Type B pancreatic cell (in vitro differentiated cells): ENCODE results near the gene TMBIM1. TPM values are rescaled to one million over a fixed set of nuclear protein-coding genes. Genes with fewer than 3 reads are reported as not detected.

ENCODE experiments used
- DNase-seq: peaks from one replicate; pipeline ENCODE4 v3.0.0; 2021; ENCODE audit warnings: mixed read lengths; ENCODE audit not compliant: unreplicated experiment; ENCODE audit errors: extremely low spot score
- H3K27ac Mint-ChIP-seq: 2 replicates; pipeline ENCODE4 v1.8.0; 2021; ENCODE audit warnings: mild to moderate bottlenecking, mixed read lengths
- H3K27me3 Mint-ChIP-seq: 2 replicates; pipeline ENCODE4 v1.8.0; 2021; ENCODE audit warnings: mixed read lengths
- H3K36me3 Mint-ChIP-seq: 2 replicates; pipeline ENCODE4 v1.8.0; 2021; ENCODE audit warnings: mixed read lengths
- H3K4me1 Mint-ChIP-seq: one replicate; pipeline ENCODE4 v1.8.0; 2021; ENCODE audit warnings: mixed read lengths; ENCODE audit not compliant: unreplicated experiment
- H3K4me3 Mint-ChIP-seq: 2 replicates; pipeline ENCODE4 v1.8.0; 2021; ENCODE audit warnings: mild to moderate bottlenecking, mixed read lengths
- H3K9me3 Mint-ChIP-seq: 2 replicates; pipeline ENCODE4 v1.8.0; 2021; ENCODE audit warnings: mixed read lengths
- total RNA-seq: library from RNA; stranded (reverse); gene quantifications from 2 replicates; pipeline ENCODE4 v1.2.1, GENCODE V29; 2021; ENCODE audit warnings: low replicate concordance
- TF ChIP-seq, protein P1 (sequence below): fragments of 200-600 bp; sonication (generic); conservative IDR thresholded peaks from 2 replicates; pipeline ENCODE4 v1.5.0; 2021; ENCODE audit warnings: antibody characterized with exemption, mild to moderate bottlenecking

TMBIM1 gene
- total RNA-seq, 1 donor from 2014 or later: 94.5 TPM

- TF ChIP-seq, protein P1, sequence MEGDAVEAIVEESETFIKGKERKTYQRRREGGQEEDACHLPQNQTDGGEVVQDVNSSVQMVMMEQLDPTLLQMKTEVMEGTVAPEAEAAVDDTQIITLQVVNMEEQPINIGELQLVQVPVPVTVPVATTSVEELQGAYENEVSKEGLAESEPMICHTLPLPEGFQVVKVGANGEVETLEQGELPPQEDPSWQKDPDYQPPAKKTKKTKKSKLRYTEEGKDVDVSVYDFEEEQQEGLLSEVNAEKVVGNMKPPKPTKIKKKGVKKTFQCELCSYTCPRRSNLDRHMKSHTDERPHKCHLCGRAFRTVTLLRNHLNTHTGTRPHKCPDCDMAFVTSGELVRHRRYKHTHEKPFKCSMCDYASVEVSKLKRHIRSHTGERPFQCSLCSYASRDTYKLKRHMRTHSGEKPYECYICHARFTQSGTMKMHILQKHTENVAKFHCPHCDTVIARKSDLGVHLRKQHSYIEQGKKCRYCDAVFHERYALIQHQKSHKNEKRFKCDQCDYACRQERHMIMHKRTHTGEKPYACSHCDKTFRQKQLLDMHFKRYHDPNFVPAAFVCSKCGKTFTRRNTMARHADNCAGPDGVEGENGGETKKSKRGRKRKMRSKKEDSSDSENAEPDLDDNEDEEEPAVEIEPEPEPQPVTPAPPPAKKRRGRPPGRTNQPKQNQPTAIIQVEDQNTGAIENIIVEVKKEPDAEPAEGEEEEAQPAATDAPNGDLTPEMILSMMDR: no peak
- DNase-seq: no peak
- Mint-ChIP-seq H3K27ac (peak overlapping the region; percentile 67), H3K36me3 (peaks cover 15% of the 10 kb centered on the region), H3K4me3 (no peak overlapping the region), H3K9me3 (no peaks in the 10 kb centered on the region), H3K27me3 (no peaks in the 10 kb centered on the region), H3K4me1 (peaks cover 12% of the 10 kb centered on the region)
Observed at GRCh38 chr2:218278531-218279360, 13.6 kb downstream of the TMBIM1 start.

DNA sequence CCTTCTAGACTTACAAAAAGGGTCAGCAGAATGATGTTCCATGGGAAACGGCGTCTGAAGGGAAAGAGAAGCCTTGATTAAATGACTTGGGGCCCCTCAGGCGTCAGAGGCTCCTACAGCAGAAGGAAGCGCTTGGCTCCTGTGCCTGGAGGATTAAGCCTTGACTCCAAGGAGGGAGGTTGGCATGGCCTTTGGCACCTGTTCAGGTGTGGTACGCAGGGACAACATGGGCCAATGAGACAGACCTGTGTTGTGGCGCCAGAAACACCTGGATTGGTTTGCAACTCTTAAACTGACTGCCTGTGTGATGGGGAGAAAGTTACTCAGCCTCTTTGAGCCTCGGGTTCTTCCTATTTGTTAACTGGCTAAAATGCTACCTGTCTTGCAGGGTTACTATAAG lies 14.4 kb downstream of the TMBIM1 start:
- H3K36me3 Mint-ChIP-seq: peaks cover 15% of the 10 kb centered on the region

DNA sequence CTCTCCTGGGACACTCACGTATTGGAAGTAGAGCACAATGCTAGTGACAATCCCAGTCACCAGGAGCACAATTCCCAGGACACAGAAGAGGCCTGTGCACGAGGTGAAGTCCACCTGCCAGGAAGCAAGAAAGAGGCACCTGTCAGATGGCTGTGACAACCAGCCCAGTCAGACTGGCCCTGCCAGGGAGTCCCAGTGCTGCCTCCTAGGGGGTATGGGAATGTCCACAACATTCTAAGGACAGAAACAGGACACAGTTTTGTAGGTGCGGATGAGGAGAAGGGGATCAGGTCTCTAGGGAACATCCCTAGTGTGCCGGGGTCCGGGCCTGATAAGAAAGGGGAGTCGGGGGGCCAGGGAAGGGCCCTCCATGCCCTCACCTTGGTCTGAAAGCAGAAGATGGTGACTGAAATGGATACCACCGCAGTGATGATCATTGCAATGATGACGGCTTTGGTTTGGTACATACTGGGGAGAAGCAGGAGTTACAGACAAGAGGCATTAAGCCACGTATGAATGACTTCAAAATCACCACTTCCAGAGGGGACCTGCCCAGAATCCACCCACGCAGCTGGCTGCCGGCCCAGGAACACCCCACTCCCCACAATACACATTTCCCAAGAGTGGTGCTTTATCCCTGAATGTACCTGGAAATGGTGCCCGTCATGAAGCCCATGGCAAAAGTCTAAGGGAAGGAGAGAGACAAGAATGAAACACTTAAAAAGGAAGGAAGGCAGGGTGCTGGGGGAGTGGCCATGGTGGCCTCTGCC lies 15.1 kb downstream of the TMBIM1 start:
- peaks cover 15% of the 10 kb centered on the region for H3K36me3 Mint-ChIP-seq
- H3K27ac Mint-ChIP-seq: peak overlapping the region; percentile 84
- no peaks in the 10 kb centered on the region for H3K27me3 Mint-ChIP-seq

More for the DNA sequence above, 14.4 kb downstream of the TMBIM1 start:
- no peaks in the 10 kb centered on the region for H3K9me3 Mint-ChIP-seq
- peaks cover 8% of the 10 kb centered on the region for H3K4me1 Mint-ChIP-seq
- H3K27ac Mint-ChIP-seq: peak overlapping the region; percentile 67
- H3K27me3 Mint-ChIP-seq: no peaks in the 10 kb centered on the region
- TF ChIP-seq, protein P1: no peak
- DNase-seq: no peak
- no peak overlapping the region for H3K4me3 Mint-ChIP-seq

DNA sequence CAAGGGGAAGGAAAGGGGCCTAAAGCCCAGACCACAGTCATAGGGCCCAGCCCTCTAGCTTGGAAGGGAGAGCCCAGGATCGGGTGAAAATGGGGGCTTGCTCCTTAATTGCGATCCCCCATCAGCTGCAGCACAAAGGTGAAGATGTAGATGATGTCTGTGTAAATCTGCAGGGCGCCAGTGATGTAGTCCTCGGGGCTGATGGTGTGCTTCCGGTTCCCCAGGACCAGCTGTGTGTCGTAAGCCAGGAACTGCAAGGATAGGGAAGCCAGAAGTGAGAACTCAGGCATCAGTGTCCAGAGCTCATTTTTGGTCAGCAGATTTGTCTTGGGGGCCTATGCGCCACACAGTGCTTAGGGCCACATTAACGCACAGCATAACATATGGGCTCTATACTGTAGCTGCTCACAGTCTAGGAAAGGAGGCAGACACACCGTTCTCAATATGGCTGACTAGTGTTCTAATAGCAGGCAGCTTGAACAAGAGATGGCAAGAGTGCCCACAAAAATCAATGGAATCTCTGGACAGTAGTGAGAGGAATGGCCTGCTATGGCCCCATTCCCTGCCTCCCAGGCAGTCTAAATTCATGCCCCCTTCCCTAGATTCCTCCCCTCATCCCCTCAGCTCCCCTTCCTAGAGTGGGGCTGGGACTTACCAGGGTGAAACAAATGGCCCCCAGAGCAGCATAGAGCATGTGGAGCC lies 16.8 kb downstream of the TMBIM1 start:
- Mint-ChIP-seq H3K27ac (peak overlapping the region; percentile 88), H3K36me3 (peaks cover 15% of the 10 kb centered on the region), H3K4me1 (peaks cover 28% of the 10 kb centered on the region), H3K9me3 (no peaks in the 10 kb centered on the region), H3K4me3 (no peak overlapping the region), H3K27me3 (no peaks in the 10 kb centered on the region)
- TF ChIP-seq, protein P1: no peak
- DNase-seq: no peak

More for the DNA sequence above, 15.1 kb downstream of the TMBIM1 start:
- Mint-ChIP-seq H3K4me3 (no peak overlapping the region), H3K9me3 (no peaks in the 10 kb centered on the region), H3K4me1 (peaks cover 15% of the 10 kb centered on the region)
- TF ChIP-seq, protein P1: no peak
- DNase-seq: no peak

DNA sequence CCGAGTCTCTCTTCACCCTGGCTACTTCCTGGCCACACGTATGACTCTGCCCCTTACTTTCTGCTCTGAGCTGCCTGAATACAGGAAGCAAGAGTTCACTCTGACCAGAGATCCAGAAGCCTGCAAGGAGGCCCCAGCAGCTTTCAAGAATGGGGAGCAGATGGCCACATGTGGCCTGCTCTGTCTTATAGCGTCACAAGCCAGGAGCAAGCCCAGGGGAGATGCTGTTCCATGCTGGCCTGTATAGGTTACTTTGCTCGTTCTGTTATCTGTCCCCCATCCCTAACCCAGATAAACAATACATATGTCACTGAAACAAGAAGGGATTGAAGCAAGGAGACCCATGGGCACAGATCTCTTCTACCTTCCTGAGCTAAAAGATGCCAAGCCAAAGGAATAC lies 17.7 kb downstream of the TMBIM1 start:
- Mint-ChIP-seq H3K4me3 (no peak overlapping the region), H3K27me3 (no peaks in the 10 kb centered on the region), H3K4me1 (peaks cover 28% of the 10 kb centered on the region), H3K27ac (peak overlapping the region; percentile 88), H3K9me3 (no peaks in the 10 kb centered on the region), H3K36me3 (peaks cover 11% of the 10 kb centered on the region)
- no peak for DNase-seq
- TF ChIP-seq, protein P1: no peak
